ENCODE results near the gene OLIG2.

Gene OLIG2

DNA sequence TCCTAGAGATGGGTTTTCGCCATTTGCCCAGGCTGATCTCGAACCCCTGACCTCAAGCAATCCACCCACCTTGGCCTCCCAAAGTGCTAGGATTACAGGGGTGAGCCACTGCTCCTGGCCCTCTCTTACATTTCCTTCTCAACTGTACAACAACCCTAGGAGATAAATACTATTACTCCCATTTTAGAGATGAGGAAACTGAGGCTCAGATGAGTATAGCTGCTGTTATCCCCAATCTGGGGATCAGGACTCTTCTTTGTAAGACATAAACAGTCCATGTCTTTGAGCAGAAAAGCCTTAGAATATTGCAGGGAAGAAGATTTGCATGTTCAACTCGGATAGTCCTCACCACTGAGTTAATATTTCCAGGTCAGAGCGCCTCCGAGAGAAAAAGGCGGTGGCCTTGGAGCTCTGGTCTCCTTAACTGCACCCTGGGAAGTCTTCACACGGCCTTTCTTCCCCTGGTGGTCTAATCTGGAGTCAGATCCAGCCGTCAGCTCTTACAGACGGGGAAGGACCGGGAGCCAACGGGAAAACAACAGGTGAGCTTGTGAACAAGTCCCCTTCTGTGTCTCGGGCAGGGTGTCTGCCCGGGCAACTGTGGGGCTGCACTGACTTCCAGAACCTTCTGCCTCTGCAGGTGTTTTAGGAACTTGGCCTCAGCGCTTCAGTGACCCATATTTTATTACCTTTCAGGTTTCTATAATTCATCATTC, 38.3 kb downstream of the OLIG2 start:
- DNase-seq (ENCODE audit: low read depth in 3 of 3, low spot score in 1 of 3): no peak

DNA sequence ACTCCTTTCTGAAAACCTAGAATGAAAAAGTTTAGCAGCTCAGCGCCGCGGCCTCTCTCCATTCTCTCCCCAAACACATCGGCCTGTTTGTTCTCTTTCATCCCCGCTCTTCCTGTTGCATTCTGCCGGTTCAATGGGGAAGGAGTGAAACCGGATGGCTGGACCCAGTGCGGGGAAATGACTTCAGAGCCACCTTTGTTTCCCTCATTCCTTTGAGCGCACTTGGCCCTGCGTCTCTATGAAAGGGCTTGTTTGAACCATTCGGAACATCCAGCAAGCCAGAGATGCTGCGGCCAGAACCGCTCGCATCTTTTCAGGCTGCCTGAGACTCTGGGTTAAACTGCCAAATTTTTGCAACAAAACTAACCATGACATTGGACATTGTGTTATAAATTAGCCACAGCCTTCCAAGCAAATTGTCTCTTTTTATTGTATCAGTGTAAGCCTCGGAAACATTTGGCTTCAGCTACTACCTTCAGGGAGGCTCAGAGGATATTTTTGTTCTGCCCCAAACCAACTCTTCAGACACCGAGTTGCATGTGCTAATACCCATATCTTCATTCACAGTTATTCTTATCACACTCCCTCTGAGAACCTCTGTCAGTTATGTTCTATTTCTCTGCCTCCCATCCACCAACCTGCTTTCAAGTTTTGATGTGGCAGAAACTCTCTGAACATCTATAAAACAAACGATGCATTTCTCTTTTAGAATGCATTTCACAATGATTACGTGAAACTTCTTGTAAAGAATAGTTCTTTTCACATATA, 39.1 kb downstream of the OLIG2 start:
- DNase-seq (ENCODE audit: low read depth in 3 of 3, low spot score in 1 of 3): no peak

DNA sequence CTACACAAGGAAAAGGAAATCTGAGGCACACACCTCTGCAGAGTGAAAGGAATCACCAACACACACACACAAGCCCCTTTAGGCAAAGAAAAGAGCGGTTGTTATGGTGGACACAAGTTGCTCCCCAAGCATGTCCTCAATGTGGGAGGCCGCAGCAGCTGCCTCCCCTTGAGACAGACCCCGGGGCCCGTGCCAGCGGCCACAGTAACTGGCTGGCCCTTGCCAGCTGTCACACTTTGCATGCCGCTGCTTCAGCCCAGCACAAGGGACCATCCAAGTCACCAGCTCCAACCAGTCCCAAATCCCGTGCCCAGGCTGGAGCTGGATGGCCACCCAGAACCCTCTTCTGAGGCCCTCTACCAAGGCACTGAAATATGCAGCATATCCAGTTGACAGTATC, 41.3 kb downstream of the OLIG2 start:
- DNase-seq (ENCODE audit: low read depth in 3 of 3, low spot score in 1 of 3): no peak

DNA sequence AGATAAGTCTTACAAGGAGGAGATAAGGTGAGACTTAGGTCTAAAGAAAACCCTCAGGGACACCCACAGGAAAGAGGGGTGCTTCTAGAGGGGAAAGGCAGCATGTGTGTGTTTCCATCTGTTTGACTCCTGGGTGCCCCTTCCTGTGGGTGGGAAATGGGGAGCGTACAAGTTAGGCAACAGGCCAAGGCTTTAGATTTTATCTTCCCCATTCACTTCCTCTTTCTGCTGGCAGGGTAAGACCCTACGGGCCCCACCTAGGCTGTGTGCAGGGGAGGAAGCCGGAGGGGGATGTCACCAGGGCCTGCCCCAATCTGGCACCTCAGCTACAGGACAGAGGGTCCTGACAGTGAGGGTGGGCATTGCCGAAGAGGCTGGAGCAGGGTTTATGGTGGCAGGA, 41.7 kb downstream of the OLIG2 start:
- DNase-seq (ENCODE audit: low read depth in 3 of 3, low spot score in 1 of 3): no peak

DNA sequence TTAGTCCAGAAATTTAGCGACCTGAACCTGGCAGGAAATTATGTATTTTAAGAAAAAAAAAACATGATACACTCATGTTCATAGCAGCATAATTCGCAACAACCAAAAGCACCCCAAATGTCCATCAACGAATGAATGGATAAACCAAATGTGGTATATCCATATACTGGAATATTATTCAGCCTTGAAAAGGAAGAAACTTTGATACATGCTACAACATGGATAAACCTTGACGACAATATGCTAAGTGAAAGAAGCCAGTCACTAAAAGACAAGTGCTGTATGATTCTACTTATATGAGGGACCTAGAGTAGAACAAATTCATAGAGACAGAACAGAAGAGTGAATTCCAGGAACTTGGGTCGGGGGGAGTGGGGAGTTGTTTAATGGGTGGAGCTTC, 43.5 kb downstream of the OLIG2 start:
- no peak for DNase-seq (ENCODE audit: low read depth in 3 of 3, low spot score in 1 of 3)

DNA sequence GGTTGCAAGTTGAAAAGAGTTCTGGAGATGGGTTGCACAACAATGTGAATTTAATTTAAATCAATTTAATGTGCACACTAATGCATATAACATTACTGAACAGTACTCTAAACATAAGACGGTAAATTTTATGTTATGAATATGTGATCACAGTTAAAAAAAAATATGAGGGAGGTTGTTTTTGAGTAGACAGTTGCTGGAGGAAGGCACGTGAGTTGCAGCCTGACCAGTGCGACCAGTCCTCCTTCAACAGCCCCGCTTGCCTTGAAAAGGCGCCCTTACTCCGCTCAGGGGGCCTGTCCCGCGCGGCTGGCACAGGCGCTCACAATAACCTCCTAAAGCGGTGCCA, 43.9 kb downstream of the OLIG2 start:
- no peak for DNase-seq (ENCODE audit: low read depth in 3 of 3, low spot score in 1 of 3)

DNA sequence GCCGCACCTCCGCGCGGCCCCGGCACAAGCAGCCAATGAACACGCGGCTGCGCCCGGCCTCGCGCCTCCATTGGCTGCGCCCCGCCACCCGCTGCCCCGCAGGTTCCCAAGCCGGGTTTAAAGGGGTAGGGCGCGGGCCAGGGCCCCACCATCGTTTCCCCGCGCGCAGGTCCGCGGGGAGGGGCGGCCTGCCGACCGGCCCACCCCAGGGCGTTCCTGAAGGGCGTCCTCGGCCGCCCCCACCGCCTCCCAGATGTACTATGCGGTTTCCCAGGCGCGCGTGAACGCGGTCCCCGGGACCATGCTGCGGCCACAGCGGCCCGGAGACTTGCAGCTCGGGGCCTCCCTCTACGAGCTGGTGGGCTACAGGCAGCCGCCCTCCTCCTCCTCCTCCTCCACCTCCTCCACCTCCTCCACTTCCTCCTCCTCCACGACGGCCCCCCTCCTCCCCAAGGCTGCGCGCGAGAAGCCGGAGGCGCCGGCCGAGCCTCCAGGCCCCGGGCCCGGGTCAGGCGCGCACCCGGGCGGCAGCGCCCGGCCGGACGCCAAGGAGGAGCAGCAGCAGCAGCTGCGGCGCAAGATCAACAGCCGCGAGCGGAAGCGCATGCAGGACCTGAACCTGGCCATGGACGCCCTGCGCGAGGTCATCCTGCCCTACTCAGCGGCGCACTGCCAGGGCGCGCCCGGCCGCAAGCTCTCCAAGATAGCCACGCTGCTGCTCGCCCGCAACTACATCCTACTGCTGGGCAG, 44.4 kb downstream of the OLIG2 start, which contains the start of gene OLIG1:
Gene OLIG1 (plus strand): TSS at position 148 of the 750 bp plus-strand sequence. CDS start 106 bp downstream, at position 254.
- DNase-seq (ENCODE audit: low read depth in 3 of 3, low spot score in 1 of 3): peak in 1 of 3 donors; percentile 16

DNA sequence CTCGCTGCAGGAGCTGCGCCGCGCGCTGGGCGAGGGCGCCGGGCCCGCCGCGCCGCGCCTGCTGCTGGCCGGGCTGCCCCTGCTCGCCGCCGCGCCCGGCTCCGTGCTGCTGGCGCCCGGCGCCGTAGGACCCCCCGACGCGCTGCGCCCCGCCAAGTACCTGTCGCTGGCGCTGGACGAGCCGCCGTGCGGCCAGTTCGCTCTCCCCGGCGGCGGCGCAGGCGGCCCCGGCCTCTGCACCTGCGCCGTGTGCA, 44.9 kb downstream of the OLIG2 start:
- DNase-seq (ENCODE audit: low read depth in 3 of 3, low spot score in 1 of 3): no peak

DNA sequence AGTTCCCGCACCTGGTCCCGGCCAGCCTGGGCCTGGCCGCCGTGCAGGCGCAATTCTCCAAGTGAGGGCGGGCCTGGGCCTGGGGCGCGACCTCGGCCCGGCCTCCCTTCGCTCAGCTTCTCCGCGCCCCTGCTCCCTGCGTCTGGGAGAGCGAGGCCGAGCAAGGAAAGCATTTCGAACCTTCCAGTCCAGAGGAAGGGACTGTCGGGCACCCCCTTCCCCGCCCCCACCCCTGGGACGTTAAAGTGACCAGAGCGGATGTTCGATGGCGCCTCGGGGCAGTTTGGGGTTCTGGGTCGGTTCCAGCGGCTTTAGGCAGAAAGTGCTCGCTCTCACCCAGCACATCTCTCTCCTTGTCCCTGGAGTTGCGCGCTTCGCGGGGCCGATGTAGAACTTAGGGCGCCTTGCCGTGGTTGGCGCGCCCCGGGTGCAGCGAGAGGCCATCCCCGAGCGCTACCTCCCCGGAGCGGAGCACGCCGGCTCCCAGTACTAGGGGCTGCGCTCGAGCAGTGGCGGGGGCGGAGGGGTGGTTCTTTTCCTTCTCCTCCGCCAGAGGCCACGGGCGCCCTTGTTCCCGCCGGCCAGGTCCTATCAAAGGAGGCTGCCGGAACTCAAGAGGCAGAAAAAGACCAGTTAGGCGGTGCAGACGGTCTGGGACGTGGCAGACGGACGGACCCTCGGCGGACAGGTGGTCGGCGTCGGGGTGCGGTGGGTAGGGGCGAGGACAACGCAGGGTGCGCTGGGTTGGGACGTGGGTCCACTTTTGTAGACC, 45.4 kb downstream of the OLIG2 start:
- DNase-seq (ENCODE audit: low read depth in 3 of 3, low spot score in 1 of 3): no peak

DNA sequence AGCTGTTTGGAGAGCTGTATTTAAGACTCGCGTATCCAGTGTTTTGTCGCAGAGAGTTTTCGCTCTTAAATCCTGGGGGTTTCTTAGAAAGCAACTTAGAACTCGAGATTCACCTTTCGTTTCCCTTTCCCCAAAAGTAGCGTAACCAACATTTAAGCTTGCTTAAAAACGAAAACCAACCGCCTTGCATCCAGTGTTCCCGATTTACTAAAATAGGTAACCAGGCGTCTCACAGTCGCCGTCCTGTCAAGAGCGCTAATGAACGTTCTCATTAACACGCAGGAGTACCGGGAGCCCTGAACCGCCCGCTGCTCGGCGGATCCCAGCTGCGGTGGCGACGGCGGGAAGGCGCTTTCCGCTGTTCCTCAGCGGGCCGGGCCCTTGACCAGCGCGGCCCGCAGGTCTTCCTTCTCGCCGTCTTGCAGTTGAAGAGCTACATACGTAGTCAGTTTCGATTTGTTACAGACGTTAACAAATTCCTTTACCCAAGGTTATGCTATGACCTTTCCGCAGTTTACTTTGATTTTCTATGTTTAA, 46.1 kb downstream of the OLIG2 start:
- DNase-seq (ENCODE audit: low read depth in 3 of 3, low spot score in 1 of 3): no peak

DNA sequence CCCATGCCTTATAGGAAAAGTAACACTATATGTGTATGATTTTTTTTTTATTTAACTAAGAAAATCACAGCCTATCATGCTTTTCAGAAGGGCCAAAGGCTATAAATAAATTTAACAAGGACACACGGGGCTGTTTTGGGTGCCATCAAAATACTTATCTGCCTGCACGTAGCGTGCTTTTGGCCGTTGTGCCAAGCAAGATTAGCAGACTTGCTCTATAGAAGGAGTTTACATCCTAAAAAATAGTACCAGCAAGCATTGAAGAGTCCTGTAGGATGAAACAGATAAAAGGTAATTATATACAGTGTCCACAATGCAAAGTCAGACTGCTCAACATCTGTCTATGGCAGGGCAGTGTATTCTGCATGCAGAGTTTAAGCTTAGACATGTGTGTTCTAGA, 47.9 kb downstream of the OLIG2 start:
- DNase-seq (ENCODE audit: low read depth in 3 of 3, low spot score in 1 of 3): no peak

DNA sequence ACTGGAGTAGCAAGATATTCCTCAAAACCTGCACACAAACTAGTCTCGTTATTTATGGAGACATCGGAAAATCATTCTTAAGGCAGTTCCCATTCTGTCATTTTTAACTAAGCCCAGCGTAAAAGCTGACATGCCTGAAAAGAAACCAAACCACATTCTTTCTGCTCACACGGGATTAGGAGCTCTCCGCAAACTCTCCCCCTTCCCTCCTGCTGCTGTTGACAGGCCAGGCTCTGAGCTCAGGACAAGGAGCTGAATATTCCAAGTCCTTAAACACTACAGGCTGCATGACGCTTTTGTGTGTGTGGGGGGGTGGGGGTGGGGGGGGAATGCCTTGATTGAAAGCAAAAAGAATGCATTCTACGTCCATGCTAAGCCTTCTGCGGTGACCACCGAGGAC, 49.4 kb downstream of the OLIG2 start:
- no peak for DNase-seq (ENCODE audit: low read depth in 3 of 3, low spot score in 1 of 3)

DNA sequence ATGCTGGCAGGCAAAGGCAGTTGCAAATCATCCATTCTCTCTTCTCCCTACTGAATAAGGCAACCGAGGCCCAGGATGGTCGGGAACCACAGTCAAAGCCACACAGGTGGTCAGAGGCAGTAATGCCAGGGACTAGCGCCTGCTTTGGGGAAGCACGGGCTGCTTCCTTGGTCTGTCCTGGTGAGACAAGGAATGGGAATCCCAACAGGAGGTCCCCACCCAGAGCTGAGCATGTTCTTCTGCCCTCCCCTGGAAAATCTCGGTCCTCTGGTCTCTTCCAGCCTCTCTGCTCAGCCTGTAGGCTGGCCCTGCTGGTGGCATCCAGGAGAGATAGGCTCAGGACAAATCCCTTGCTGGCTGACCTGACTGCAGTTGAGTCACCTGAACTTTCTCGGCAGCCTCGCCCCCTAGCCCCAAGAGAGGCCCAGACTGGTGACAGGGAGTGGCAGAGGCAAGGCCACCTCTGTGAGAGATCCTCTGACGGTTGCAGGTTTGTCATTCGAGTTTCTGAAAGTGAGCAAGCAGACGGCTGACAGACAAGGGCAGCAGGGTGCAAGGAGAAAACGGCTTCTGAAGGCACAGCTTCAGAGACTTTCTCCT, 50.0 kb downstream of the OLIG2 start:
- DNase-seq (ENCODE audit: low read depth in 3 of 3, low spot score in 1 of 3): no peak

DNA sequence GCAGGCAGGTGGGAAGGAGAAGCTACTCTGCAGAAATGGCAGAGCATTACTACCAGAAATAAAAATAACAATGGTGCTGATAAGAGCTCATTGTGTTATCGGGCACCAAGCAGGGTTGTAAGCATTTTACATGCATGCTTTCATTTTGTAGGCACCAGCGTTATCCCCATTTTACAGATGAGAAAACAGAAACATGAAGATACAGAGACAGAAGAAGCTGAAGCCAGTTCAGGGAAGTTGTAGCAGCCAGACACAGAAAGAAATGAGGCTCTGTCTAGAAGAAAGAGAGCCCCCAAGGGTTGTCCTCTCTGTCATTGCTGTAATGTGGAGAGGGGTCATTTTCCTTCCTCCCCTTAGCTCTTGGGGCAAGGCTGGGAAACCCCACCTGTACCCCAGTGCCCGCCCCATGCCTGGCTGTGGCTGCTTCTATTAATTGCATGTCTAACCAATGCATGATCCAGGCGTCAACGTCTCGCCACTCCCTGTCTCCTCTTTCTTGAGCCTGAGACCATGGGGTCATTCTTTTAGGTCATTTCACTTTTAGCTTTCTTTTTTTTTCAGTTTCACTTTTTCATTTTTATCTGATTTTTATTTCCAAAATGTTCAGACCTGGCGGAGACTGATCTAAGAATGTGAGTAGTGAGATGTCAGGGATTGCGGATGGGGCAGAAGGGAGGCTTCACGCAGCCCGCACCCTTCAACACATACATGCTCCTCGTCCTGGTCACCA, 51.0 kb downstream of the OLIG2 start:
- no peak for DNase-seq (ENCODE audit: low read depth in 3 of 3, low spot score in 1 of 3)

Measured in stimulated activated CD4-positive, alpha-beta T cell treated with anti-CD3 and anti-CD28 coated beads, TNF-alpha, amount 100 ng/mL, for 1 hour (primary cell).